ENCODE data around the gene OTOS. TPM values are rescaled to one million over a fixed set of nuclear protein-coding genes. Genes with fewer than 3 reads are reported as not detected.

Gene OTOS
- total RNA-seq, 1 donor from 2014 or later = not detected

GRCh38 chr2:240166761-240167587 is 26.5 kb upstream of the OTOS start:
- H3K9ac ChIP-seq (ENCODE audit: low read length) = no peak overlapping the region
- H3K27ac ChIP-seq (ENCODE audit: low read depth, low read length) = no peak overlapping the region
- Mint-ChIP-seq H3K27me3 (ENCODE audit: low read depth, unreplicated experiment) (peaks cover 42% of the 10 kb centered on the region), H3K9me3 (ENCODE audit: unreplicated experiment) (peaks cover 6% of the 10 kb centered on the region), H3K36me3 (ENCODE audit: low read depth, unreplicated experiment) (no peaks in the 10 kb centered on the region), H3K27ac (ENCODE audit: unreplicated experiment) (no peak overlapping the region), H3K4me1 (ENCODE audit: low read depth, unreplicated experiment) (no peaks in the 10 kb centered on the region), H3K4me3 (ENCODE audit: unreplicated experiment) (no peak overlapping the region)
- H3K27me3 ChIP-seq (ENCODE audit: insufficient read depth, low read length) = peaks cover 13% of the 10 kb centered on the region
- DNase-seq (ENCODE audit: low read depth) (no peak), FAIRE-seq (no peak)
- no peaks in the 10 kb centered on the region for H3K36me3 ChIP-seq (ENCODE audit: insufficient read depth, low read length)
- no peak overlapping the region for H3K4me2 ChIP-seq (ENCODE audit: low read length)
- no peaks in the 10 kb centered on the region for H3K9me3 ChIP-seq (ENCODE audit: insufficient read depth, low read depth, low read length)
- H3K4me1 ChIP-seq (ENCODE audit: insufficient read depth, low read length) = no peaks in the 10 kb centered on the region
- no peaks in the 10 kb centered on the region for H3K79me2 ChIP-seq (ENCODE audit: insufficient read depth, low read length)
- no peak overlapping the region for H2AFZ ChIP-seq (ENCODE audit: low read depth, low read length)
- no peak overlapping the region for H3K4me3 ChIP-seq (ENCODE audit: insufficient read depth, low read depth, low read length)
- H4K20me1 ChIP-seq (ENCODE audit: insufficient read depth, low read length) = no peaks in the 10 kb centered on the region
- TF ChIP-seq CTCF (IDR thresholded peaks at IDR 0.05; ENCODE audit: insufficient read depth, low read depth, low read length) (no peak), EZH2 (IDR thresholded peaks at IDR 0.05; ENCODE audit: insufficient read depth, low read length) (no peak)

- no peak for TF ChIP-seq EZH2 (IDR thresholded peaks at IDR 0.05; ENCODE audit: insufficient read depth, low read length)
- TF ChIP-seq CTCF (IDR thresholded peaks at IDR 0.05; ENCODE audit: insufficient read depth, low read depth, low read length) = no peak
- H3K9me3 ChIP-seq (ENCODE audit: insufficient read depth, low read depth, low read length) = no peaks in the 10 kb centered on the region
- H3K79me2 ChIP-seq (ENCODE audit: insufficient read depth, low read length) = no peaks in the 10 kb centered on the region
- Mint-ChIP-seq H3K36me3 (ENCODE audit: low read depth, unreplicated experiment) (no peaks in the 10 kb centered on the region), H3K27ac (ENCODE audit: unreplicated experiment) (no peak overlapping the region), H3K27me3 (ENCODE audit: low read depth, unreplicated experiment) (peaks cover 47% of the 10 kb centered on the region), H3K4me1 (ENCODE audit: low read depth, unreplicated experiment) (no peaks in the 10 kb centered on the region), H3K9me3 (ENCODE audit: unreplicated experiment) (peaks cover 6% of the 10 kb centered on the region), H3K4me3 (ENCODE audit: unreplicated experiment) (no peak overlapping the region)
- FAIRE-seq (no peak), DNase-seq (ENCODE audit: low read depth) (no peak)
- H3K4me2 ChIP-seq (ENCODE audit: low read length) = no peak overlapping the region
- H3K9ac ChIP-seq (ENCODE audit: low read length) = no peak overlapping the region
- no peak overlapping the region for H3K27ac ChIP-seq (ENCODE audit: low read depth, low read length)
- H2AFZ ChIP-seq (ENCODE audit: low read depth, low read length) = no peak overlapping the region
- peaks cover 5% of the 10 kb centered on the region for H3K27me3 ChIP-seq (ENCODE audit: insufficient read depth, low read length)
- no peaks in the 10 kb centered on the region for H3K4me1 ChIP-seq (ENCODE audit: insufficient read depth, low read length)
- no peaks in the 10 kb centered on the region for H3K36me3 ChIP-seq (ENCODE audit: insufficient read depth, low read length)
- no peaks in the 10 kb centered on the region for H4K20me1 ChIP-seq (ENCODE audit: insufficient read depth, low read length)
- H3K4me3 ChIP-seq (ENCODE audit: insufficient read depth, low read depth, low read length) = no peak overlapping the region
These were observed 25.7 kb upstream of the OTOS start for GRCh38 chr2:240166191-240166590.

GRCh38 chr2:240165661-240166060 is 25.2 kb upstream of the OTOS start:
- Histone ChIP-seq H3K79me2 (ENCODE audit: insufficient read depth, low read length) (no peaks in the 10 kb centered on the region), H3K9ac (ENCODE audit: low read length) (no peak overlapping the region), H3K36me3 (ENCODE audit: insufficient read depth, low read length) (no peaks in the 10 kb centered on the region), H3K4me2 (ENCODE audit: low read length) (no peak overlapping the region), H2AFZ (ENCODE audit: low read depth, low read length) (no peak overlapping the region), H4K20me1 (ENCODE audit: insufficient read depth, low read length) (no peaks in the 10 kb centered on the region), H3K9me3 (ENCODE audit: insufficient read depth, low read depth, low read length) (no peaks in the 10 kb centered on the region), H3K27me3 (ENCODE audit: insufficient read depth, low read length) (peaks cover 4% of the 10 kb centered on the region), H3K4me3 (ENCODE audit: insufficient read depth, low read depth, low read length) (no peak overlapping the region), H3K4me1 (ENCODE audit: insufficient read depth, low read length) (no peaks in the 10 kb centered on the region), H3K27ac (ENCODE audit: low read depth, low read length) (no peak overlapping the region)
- no peak for DNase-seq (ENCODE audit: low read depth)
- TF ChIP-seq CTCF (IDR thresholded peaks at IDR 0.05; ENCODE audit: insufficient read depth, low read depth, low read length) (no peak), EZH2 (IDR thresholded peaks at IDR 0.05; ENCODE audit: insufficient read depth, low read length) (no peak)
- no peak for FAIRE-seq
- Mint-ChIP-seq H3K9me3 (ENCODE audit: unreplicated experiment) (peaks cover 6% of the 10 kb centered on the region), H3K4me1 (ENCODE audit: low read depth, unreplicated experiment) (no peaks in the 10 kb centered on the region), H3K27me3 (ENCODE audit: low read depth, unreplicated experiment) (peaks cover 49% of the 10 kb centered on the region), H3K27ac (ENCODE audit: unreplicated experiment) (no peak overlapping the region), H3K4me3 (ENCODE audit: unreplicated experiment) (no peak overlapping the region), H3K36me3 (ENCODE audit: low read depth, unreplicated experiment) (no peaks in the 10 kb centered on the region)
